GM12878 (cell line): ENCODE measurements around the gene MAGEE2. TPM values are rescaled to one million over a fixed set of nuclear protein-coding genes. Genes with fewer than 3 reads are reported as not detected.

ENCODE experiments used
- ATAC-seq: fragments of 200-7000 bp; cut with Tn5 transposase; 3 replicates; pipeline ENCODE4 v1.9.1; 2020; ENCODE audit warnings: mild to moderate bottlenecking, moderate library complexity
- BruUV-seq: library from RNA; stranded (reverse); fragments of 400-500 nt; replicated peaks from 2 replicates; lab custom pipeline; 2021; lab: Mats Ljungman, UMichigan
- CTCF ChIA-PET: fragments of 300-600 bp; sonication (Branson Sonifier 250); formaldehyde crosslinking; extraction: SDS; loops from one replicate; lab custom pipeline; 2021; ENCODE audit warnings: inconsistent platforms; lab: Yijun Ruan, JAX
- POLR2A ChIA-PET: fragments of 350-600 bp; formaldehyde crosslinking; extraction: SDS; loops from one replicate; lab custom pipeline; 2021; ENCODE audit warnings: inconsistent platforms; lab: Charles Lee
- RAD21 ChIA-PET: fragments of 300-600 bp; sonication (Branson Sonifier 250); formaldehyde crosslinking; loops from one replicate; lab custom pipeline; 2023; ENCODE audit warnings: antibody characterized with exemption; ENCODE audit not compliant: unreplicated experiment; lab: Charles Lee
- SMC1A ChIA-PET: fragments of 300-600 bp; sonication (Branson Sonifier 250); formaldehyde crosslinking; loops from one replicate; lab custom pipeline; 2023; ENCODE audit not compliant: unreplicated experiment, uncharacterized antibody; lab: Charles Lee
- DNase-seq: peaks from one replicate; pipeline ENCODE4 v3.0.0-alpha.2; 2011; ENCODE audit warnings: low read depth, low spot score
- FAIRE-seq: peaks from 3 replicates; lab custom pipeline; 2011; peaks lifted over from hg19 to GRCh38; lab: Jason Lieb, UNC
- H2AFZ ChIP-seq: 2 replicates; pipeline ENCODE4 v1.6.0; 2011; ENCODE audit warnings: low read depth, low read length, control low read depth; ENCODE audit not compliant: control insufficient read depth
- H3K27ac ChIP-seq: 2 replicates; pipeline ENCODE4 v1.5.1; 2011; ENCODE audit warnings: control low read depth; ENCODE audit not compliant: control insufficient read depth, insufficient read depth
- H3K27me3 ChIP-seq, 2 experiments: replicated peaks in 1 of 2; 2 replicates each; pipeline versions ENCODE4 v1.6.0 to v1.6.1; 2011; ENCODE audit warnings: low read length in 1 of 2; ENCODE audit not compliant: control insufficient read depth in 2 of 2, insufficient read depth in 2 of 2
- H3K36me3 ChIP-seq, 2 experiments: 2 replicates each; pipeline ENCODE4 v1.5.1; 2011; ENCODE audit warnings: low read length in 1 of 2; ENCODE audit not compliant: control insufficient read depth in 2 of 2, insufficient read depth in 2 of 2
- H3K4me1 ChIP-seq: 2 replicates; pipeline ENCODE4 v1.6.1; 2011; ENCODE audit warnings: mild to moderate bottlenecking, low read length, moderate library complexity, mixed read lengths; ENCODE audit not compliant: control insufficient read depth, insufficient read depth
- H3K4me2 ChIP-seq: 2 replicates; pipeline ENCODE4 v1.6.0; 2011; ENCODE audit warnings: control low read depth; ENCODE audit not compliant: control insufficient read depth, insufficient read depth
- H3K4me3 ChIP-seq: fragments of 200-600 bp; sonication (generic); 2 replicates; pipeline ENCODE4 v1.5.1; 2016
- H3K79me2 ChIP-seq: 2 replicates; pipeline ENCODE4 v1.6.0; 2011; ENCODE audit warnings: low read length; ENCODE audit not compliant: control insufficient read depth, insufficient read depth
- H3K9ac ChIP-seq: 2 replicates; pipeline ENCODE4 v1.8.0; 2011; ENCODE audit warnings: low read length, control low read depth, mixed read lengths; ENCODE audit not compliant: control insufficient read depth, insufficient read depth
- H3K9me3 ChIP-seq: replicated peaks from 3 replicates; pipeline ENCODE4 v1.5.1; 2011; ENCODE audit warnings: mild to moderate bottlenecking, low read length; ENCODE audit not compliant: control insufficient read depth, insufficient read depth
- H4K20me1 ChIP-seq: 2 replicates; pipeline ENCODE4 v1.6.0; 2011; ENCODE audit not compliant: control insufficient read depth, insufficient read depth
- ATF2 ChIP-seq: IDR thresholded peaks from 2 replicates; pipeline ENCODE4 v1.6.1; 2012; ENCODE audit warnings: low read length, inconsistent platforms
- BACH1 ChIP-seq: fragments of 450-650 bp; IDR thresholded peaks from 2 replicates; pipeline ENCODE4 v1.6.1; 2017; ENCODE audit warnings: mild to moderate bottlenecking, borderline replicate concordance
- ETV6 ChIP-seq, 2 experiments: fragments of 450-650 bp in 1 of 2; IDR thresholded peaks in 1 of 2; conservative IDR thresholded peaks in 1 of 2; 2 replicates each; pipeline ENCODE4 v1.6.1; 2014; ENCODE audit warnings: antibody characterized with exemption in 1 of 2, borderline replicate concordance in 1 of 2, low read depth in 1 of 2, mild to moderate bottlenecking in 1 of 2, moderate library complexity in 1 of 2
- IKZF2 ChIP-seq, 2 experiments: fragments of 450-650 bp; IDR thresholded peaks; 2 replicates each; pipeline ENCODE4 v1.6.1; 2017; ENCODE audit warnings: mild to moderate bottlenecking in 2 of 2, moderate library complexity in 2 of 2
- MTA3 ChIP-seq: IDR thresholded peaks from 2 replicates; pipeline ENCODE4 v1.6.1; 2012; ENCODE audit warnings: low read length, inconsistent platforms, borderline replicate concordance
- NBN ChIP-seq: fragments of 450-650 bp; IDR thresholded peaks from 2 replicates; pipeline ENCODE4 v1.6.1; 2016
- NKRF ChIP-seq: fragments of 450-650 bp; conservative IDR thresholded peaks from 2 replicates; pipeline ENCODE4 v1.6.1; 2017; ENCODE audit warnings: mild to moderate bottlenecking, moderate library complexity
- NR2C2 ChIP-seq: IDR thresholded peaks from 2 replicates; pipeline ENCODE4 v1.6.1; 2011; ENCODE audit warnings: borderline replicate concordance, low read depth; ENCODE audit not compliant: control insufficient read depth, insufficient read length
- NRF1 ChIP-seq: conservative IDR thresholded peaks from 2 replicates; pipeline ENCODE4 v1.6.1; 2011; ENCODE audit warnings: mild to moderate bottlenecking, low read depth, low read length, improper control_type of control experiment
- POU2F2 ChIP-seq: IDR thresholded peaks from 3 replicates; pipeline ENCODE4 v1.6.1; 2011; ENCODE audit warnings: low read depth, mild to moderate bottlenecking, low read length, borderline replicate concordance
- RELA ChIP-seq: fragments of 450-650 bp; IDR thresholded peaks from 2 replicates; pipeline ENCODE4 v1.8.0; 2014; ENCODE audit warnings: borderline replicate concordance; ENCODE audit not compliant: partially characterized antibody
- SREBF1 ChIP-seq: IDR thresholded peaks from 2 replicates; pipeline ENCODE4 v1.6.1; 2012; ENCODE audit warnings: mild to moderate bottlenecking, low read length
- TBL1XR1 ChIP-seq: IDR thresholded peaks from 2 replicates; pipeline ENCODE4 v1.6.1; 2012; ENCODE audit warnings: low read depth, low read length, improper control_type of control experiment
- ZNF207 ChIP-seq: fragments of 450-650 bp; IDR thresholded peaks from 2 replicates; pipeline ENCODE4 v1.6.1; 2014; ENCODE audit warnings: antibody characterized with exemption, mild to moderate bottlenecking, borderline replicate concordance
- ZNF217 ChIP-seq: fragments of 450-650 bp; IDR thresholded peaks from 2 replicates; pipeline ENCODE4 v1.6.1; 2017; ENCODE audit warnings: antibody characterized with exemption, mild to moderate bottlenecking
- WGBS: methylation state at CpG from one replicate; pipeline ENCODE4 v1.1.6; 2016; ENCODE audit warnings: low lambda C conversion rate; ENCODE audit not compliant: insufficient replicate concordance, insufficient coverage; ENCODE audit errors: missing lambda C conversion rate; 5-methylcytosine and 5-hydroxymethylcytosine counted together
- in situ Hi-C: fragments of 300-500 bp; cut with MboI; formaldehyde crosslinking; loops from 9 replicates; pipeline ENCODE4 v1.14.3; 2018; ENCODE audit warnings: mixed read lengths
- intact Hi-C: fragments of 100-400 bp; cut with micrococcal nuclease; formaldehyde crosslinking; loops from one replicate; pipeline ENCODE4 v1.14.2; 2022; ENCODE audit not compliant: unreplicated experiment
- polyA plus RNA-seq, 11 experiments: library from polyadenylated mRNA; depleted of rRNA in 4 of 11; unstranded in 6 of 11; stranded (reverse) in 5 of 11; fragments of >200 nt; fragmentation: Nextera tagmentation in 4 of 11; fragmentation: Illumina TruSeq in 1 of 11; extraction: Ambion mirVana in 4 of 11; extraction: Trizol in 1 of 11; gene quantifications; 1 replicate in 1 of 11; 2 replicates in 10 of 11; pipeline versions ENCODE4 v1.2.1 to v1.2.3, GENCODE V29; 2011 to 2016; ENCODE audit warnings: inconsistent platforms in 2 of 11, missing spikeins in 2 of 11, low read depth in 1 of 11
- total RNA-seq, 4 experiments: library from RNA; depleted of rRNA in 3 of 4; stranded (reverse); fragments of >200 nt in 3 of 4; fragmentation: Illumina TruSeq in 1 of 4; extraction: Trizol in 1 of 4; gene quantifications; 2 replicates each; pipeline versions ENCODE4 v1.2.1 to v1.2.3, GENCODE V29; 2013 to 2021
- TF ChIP-seq, protein P1 (sequence below): IDR thresholded peaks from 2 replicates; pipeline ENCODE4 v1.6.1; 2011; ENCODE audit warnings: low read depth, mild to moderate bottlenecking, low read length, moderate library complexity, borderline replicate concordance; ENCODE audit errors: extremely low read depth
- TF ChIP-seq, protein P2 (sequence below): fragments of 450-650 bp; IDR thresholded peaks from 2 replicates; pipeline ENCODE4 v1.6.1; 2016; ENCODE audit warnings: mild to moderate bottlenecking

Gene MAGEE2
- total and polyA plus RNA-seq, 10 of the 15 experiments (the other 5 are each of a cell fraction or from before 2014, with no cell fraction given): not detected

DNA sequence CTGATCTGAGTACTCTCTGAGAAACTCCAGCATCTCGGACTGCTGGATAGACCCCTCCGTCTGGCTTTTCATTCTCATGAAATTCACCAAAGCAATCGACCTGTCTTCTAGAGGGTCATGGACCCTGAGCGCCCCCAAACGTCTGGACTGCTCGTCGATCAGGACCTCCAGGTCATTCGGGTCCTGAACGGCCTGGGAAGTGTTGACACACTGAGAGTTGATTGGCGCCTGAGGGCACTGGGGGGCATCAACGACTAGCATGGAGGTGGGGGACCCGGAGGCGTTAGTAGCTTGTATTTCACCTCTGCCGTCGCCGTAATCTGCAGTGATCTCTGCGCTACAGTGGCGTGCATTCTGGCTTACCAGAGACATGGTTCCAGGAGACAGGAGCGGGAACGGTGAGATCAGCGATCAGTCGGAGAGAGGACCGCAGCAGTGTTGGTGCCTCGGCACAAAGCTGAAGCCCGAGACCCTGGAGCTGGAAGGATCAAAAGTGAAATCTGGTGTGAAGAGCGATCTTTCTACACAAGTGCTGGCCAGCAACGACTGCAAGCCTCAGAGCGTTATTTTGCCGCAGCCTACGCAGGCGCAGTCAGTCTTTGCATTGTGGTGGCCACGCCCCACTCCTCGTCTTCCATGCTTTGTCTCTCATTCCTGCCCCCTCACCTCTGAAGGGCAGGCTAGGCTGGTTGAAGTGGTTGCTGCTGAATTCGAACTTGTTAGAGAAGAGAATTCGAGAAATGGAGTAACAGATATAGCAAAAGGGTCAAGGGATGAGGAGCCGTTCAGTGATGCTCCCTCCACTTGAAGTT lies at the start of gene MAGEE2 (continued):
- no peak for TF ChIP-seq NRF1

GRCh38 chrX:75786290-75786689 lies 1.2 kb upstream of the MAGEE2 start:
- ATAC-seq (no peak), DNase-seq (no peak)
- POLR2A ChIA-PET: no interaction called here
- 27% methylated on average over 5 of the region's 5 CpGs for WGBS
- no peak overlapping the region for H2AFZ ChIP-seq
- no peaks in the 10 kb centered on the region for H3K27me3 ChIP-seq
- no peak overlapping the region for H3K27ac ChIP-seq
- intact Hi-C loops: no loop called here
- in situ Hi-C loops: no loop called here
- H3K4me2 ChIP-seq: no peak overlapping the region
- H3K9me3 ChIP-seq: no peaks in the 10 kb centered on the region; the same call in 2 of the 3 replicates
- H3K4me3 ChIP-seq: no peak overlapping the region
- TF ChIP-seq NKRF (no peak), TBL1XR1 (no peak), ETV6 (conservative IDR thresholded peaks at IDR 0.05 in 1 of 2, IDR thresholded peaks at IDR 0.05 in 1 of 2; ENCODE audit: borderline replicate concordance in 1 of 2, low read depth in 1 of 2) (no peak), IKZF2 (IDR thresholded peaks at IDR 0.05) (no peak), RELA (no peak), SREBF1 (no peak), NBN (no peak), ATF2 (no peak), POU2F2 (no peak), BACH1 (no peak), ZNF217 (no peak), MTA3 (no peak), ZNF207 (no peak), NR2C2 (no peak)
- TF ChIP-seq, protein P1, sequence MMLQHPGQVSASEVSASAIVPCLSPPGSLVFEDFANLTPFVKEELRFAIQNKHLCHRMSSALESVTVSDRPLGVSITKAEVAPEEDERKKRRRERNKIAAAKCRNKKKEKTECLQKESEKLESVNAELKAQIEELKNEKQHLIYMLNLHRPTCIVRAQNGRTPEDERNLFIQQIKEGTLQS: no peak
- TF ChIP-seq, protein P2, sequence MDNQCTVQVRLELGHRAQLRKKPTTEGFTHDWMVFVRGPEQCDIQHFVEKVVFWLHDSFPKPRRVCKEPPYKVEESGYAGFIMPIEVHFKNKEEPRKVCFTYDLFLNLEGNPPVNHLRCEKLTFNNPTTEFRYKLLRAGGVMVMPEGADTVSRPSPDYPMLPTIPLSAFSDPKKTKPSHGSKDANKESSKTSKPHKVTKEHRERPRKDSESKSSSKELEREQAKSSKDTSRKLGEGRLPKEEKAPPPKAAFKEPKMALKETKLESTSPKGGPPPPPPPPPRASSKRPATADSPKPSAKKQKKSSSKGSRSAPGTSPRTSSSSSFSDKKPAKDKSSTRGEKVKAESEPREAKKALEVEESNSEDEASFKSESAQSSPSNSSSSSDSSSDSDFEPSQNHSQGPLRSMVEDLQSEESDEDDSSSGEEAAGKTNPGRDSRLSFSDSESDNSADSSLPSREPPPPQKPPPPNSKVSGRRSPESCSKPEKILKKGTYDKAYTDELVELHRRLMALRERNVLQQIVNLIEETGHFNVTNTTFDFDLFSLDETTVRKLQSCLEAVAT: no peak
- TF ChIP-seq, all 136 proteins: peak for 0
- H3K9ac ChIP-seq: no peak overlapping the region
- H3K4me1 ChIP-seq: no peaks in the 10 kb centered on the region
- ChIA-PET RAD21 (no interaction called here), CTCF (no interaction called here), SMC1A (no interaction called here)
- no TSS peak for BruUV-seq
- FAIRE-seq: no peak
- no peaks in the 10 kb centered on the region for H3K79me2 ChIP-seq
- no peaks in the 10 kb centered on the region for H4K20me1 ChIP-seq
- H3K36me3 ChIP-seq: no peaks in the 10 kb centered on the region
